ENCODE results near the gene CPEB4. TPM values are rescaled to one million over a fixed set of nuclear protein-coding genes. Genes with fewer than 3 reads are reported as not detected.

Gene CPEB4
- total and polyA plus RNA-seq, 4 donors: 14.3 to 113 (median 32.1) TPM

- no peaks in the 10 kb centered on the region for H3K27me3 ChIP-seq (ENCODE audit: control insufficient read depth in 4 of 4, insufficient read depth in 4 of 4, low read length in 3 of 4)
- no peak for TF ChIP-seq REST (IDR thresholded peaks at IDR 0.05)
- TF ChIP-seq FOXA2 (IDR thresholded peaks at IDR 0.05): no peak
- TF ChIP-seq HNF4G (IDR thresholded peaks at IDR 0.05): no peak
- TF ChIP-seq TAF1 (conservative IDR thresholded peaks at IDR 0.05): no peak
- TF ChIP-seq JUND (IDR thresholded peaks at IDR 0.05): no peak
- TF ChIP-seq RAD21 (IDR thresholded peaks at IDR 0.05): no peak
- no peak for TF ChIP-seq MAX (IDR thresholded peaks at IDR 0.05)
- TF ChIP-seq YY1 (IDR thresholded peaks at IDR 0.05): no peak
- no peak for TF ChIP-seq RXRA (IDR thresholded peaks at IDR 0.05)
- no peak for TF ChIP-seq CTCF (IDR thresholded peaks at IDR 0.05; ENCODE audit: low read depth, low read length, missing input control)
- TF ChIP-seq GABPA (IDR thresholded peaks at IDR 0.05 in 1 of 2, conservative IDR thresholded peaks at IDR 0.05 in 1 of 2): no peak
- no peak for DNase-seq (ENCODE audit: low spot score)
- no peak overlapping the region for H3K27ac ChIP-seq (ENCODE audit: low read depth in 1 of 2, low read length in 2 of 2)
- H3K4me3 ChIP-seq (ENCODE audit: low read depth in 1 of 3, low read length in 3 of 3): no peak overlapping the region
- peaks cover 0 to 8% (median 4%) of the 10 kb centered on the region in 4 donors for H3K36me3 ChIP-seq (ENCODE audit: control insufficient read depth in 4 of 4, insufficient read depth in 3 of 4, low read depth in 1 of 4, low read length in 3 of 4)
- no peaks in the 10 kb centered on the region for H3K9me3 ChIP-seq (ENCODE audit: control insufficient read depth in 4 of 4, low read length in 3 of 4)
- peaks cover 3 to 45% (median 19%) of the 10 kb centered on the region in 4 donors for H3K4me1 ChIP-seq (ENCODE audit: control insufficient read depth in 4 of 4, insufficient read depth in 4 of 4, low read length in 3 of 4)
- 84% methylated on average over 3 of the region's 3 CpGs for WGBS
- H3K9ac ChIP-seq (ENCODE audit: low read depth in 1 of 2, low read length in 2 of 2): no peak overlapping the region
Measured at GRCh38 chr5:173916233-173916632, 28.1 kb downstream of the CPEB4 start.

GRCh38 chr5:173917788-173918786 lies 29.9 kb downstream of the CPEB4 start:
- TF ChIP-seq YY1 (IDR thresholded peaks at IDR 0.05) (no peak), RXRA (IDR thresholded peaks at IDR 0.05) (peak in 1 of 2 donors; percentile 29), RAD21 (IDR thresholded peaks at IDR 0.05) (peak; percentile 35 to 52), HNF4A (conservative IDR thresholded peaks at IDR 0.05) (peak in 1 of 2 donors; percentile 20), SP1 (IDR thresholded peaks at IDR 0.05) (no peak), HNF4G (IDR thresholded peaks at IDR 0.05) (no peak)
- 44% methylated on average over 19 of the region's 19 CpGs for WGBS
- Histone ChIP-seq H3K27me3 (ENCODE audit: control insufficient read depth in 4 of 4, insufficient read depth in 4 of 4, low read length in 3 of 4) (no peaks in the 10 kb centered on the region), H3K4me3 (ENCODE audit: low read depth in 1 of 3, low read length in 3 of 3) (peak overlapping the region in 1 of 3 donors; percentile 23), H3K9me3 (ENCODE audit: control insufficient read depth in 4 of 4, low read length in 3 of 4) (no peaks in the 10 kb centered on the region), H3K27ac (ENCODE audit: low read depth in 1 of 2, low read length in 2 of 2) (peak overlapping the region; percentile 61), H3K4me1 (ENCODE audit: control insufficient read depth in 4 of 4, insufficient read depth in 4 of 4, low read length in 3 of 4) (peaks cover 2 to 38% (median 20%) of the 10 kb centered on the region in 4 donors), H3K36me3 (ENCODE audit: control insufficient read depth in 4 of 4, insufficient read depth in 3 of 4, low read depth in 1 of 4, low read length in 3 of 4) (peaks cover 0 to 10% (median 1%) of the 10 kb centered on the region in 4 donors), H3K9ac (ENCODE audit: low read depth in 1 of 2, low read length in 2 of 2) (peak overlapping the region; percentile 65 to 75)
- DNase-seq (ENCODE audit: low spot score): no peak
